GM13976 (cell line): ENCODE measurements around the gene SGSM1.

Source experiments
- DNase-seq: peaks from one replicate; pipeline ENCODE4 v3.0.0; 2012; ENCODE audit warnings: low spot score
- CTCF ChIP-seq: IDR thresholded peaks from 2 replicates; pipeline ENCODE4 v1.5.1; 2012; ENCODE audit warnings: borderline replicate concordance, mild to moderate bottlenecking; ENCODE audit not compliant: insufficient read depth; ENCODE audit errors: extremely low read depth, missing control alignments, control extremely low read depth
- in situ Hi-C: fragments of 300-500 bp; cut with MboI; formaldehyde crosslinking; loops from one replicate; pipeline ENCODE4 v1.12.0; 2022; ENCODE audit warnings: low sequenced_read_pairs, mixed read lengths, inconsistent platforms; ENCODE audit not compliant: unreplicated experiment

Gene SGSM1

GRCh38 chr22:24876700-24877099 is 70.7 kb downstream of the SGSM1 start:
- DNase-seq = no peak
- in situ Hi-C loops = no loop called here
- TF ChIP-seq CTCF = no peak

GRCh38 chr22:24878969-24879368 is 73.0 kb downstream of the SGSM1 start:
- no peak for DNase-seq
- no peak for TF ChIP-seq CTCF
- in situ Hi-C loops = no loop called here

GRCh38 chr22:24883432-24883831 is 77.4 kb downstream of the SGSM1 start:
- no peak for TF ChIP-seq CTCF
- DNase-seq = no peak
- in situ Hi-C loops = no loop called here

- no peak for TF ChIP-seq CTCF
- DNase-seq = no peak
- in situ Hi-C loops = no loop called here
These were observed 81.2 kb downstream of the SGSM1 start for GRCh38 chr22:24887260-24887659.

- no peak for TF ChIP-seq CTCF
- in situ Hi-C loops = no loop called here
- no peak for DNase-seq
These were observed 87.5 kb downstream of the SGSM1 start for GRCh38 chr22:24893341-24894070.

- TF ChIP-seq CTCF = no peak
- in situ Hi-C loops = no loop called here
- DNase-seq = no peak
These were observed 88.4 kb downstream of the SGSM1 start for GRCh38 chr22:24894220-24894975.
